ENCODE results near the gene MED1.
"Not testable (repeated sequence)": the region's sequence is repeated elsewhere in the genome, so short reads cannot be mapped to it uniquely, and the experiment has no call there.

GRCh38 chr17:39367805-39368204 is 83.3 kb downstream of the MED1 start:
- not testable (repeated sequence) for TF ChIP-seq CTCF (conservative IDR thresholded peaks at IDR 0.05; ENCODE audit: low read depth, low read length); EZH2 (IDR thresholded peaks at IDR 0.05; ENCODE audit: borderline replicate concordance, low read depth, low read length, poor library complexity, severe bottlenecking)
